Measurements from ENCODE around the gene C1orf74.
"Not testable (repeated sequence)": the region's sequence is repeated elsewhere in the genome, so short reads cannot be mapped to it uniquely, and the experiment has no call there.

The C1orf74 gene

GRCh38 chr1:209805875-209806760 is 21.8 kb upstream of the C1orf74 start, which contains the start of gene IRF6:
Gene IRF6, minus strand, starts transcription at chr1:209806142. Its CDS starts 4,729 bp downstream, at chr1:209801413.
- peak; percentile 55 for DNase-seq (ENCODE audit: low spot score)

GRCh38 chr1:209805341-209805781 is 21.0 kb upstream of the C1orf74 start:
- no peak for DNase-seq (ENCODE audit: low spot score)

GRCh38 chr1:209803568-209803967 is 19.2 kb upstream of the C1orf74 start:
- DNase-seq (ENCODE audit: low spot score) = no peak

GRCh38 chr1:209802780-209803152 is 18.4 kb upstream of the C1orf74 start:
- DNase-seq (ENCODE audit: low spot score) = no peak

- no peak for DNase-seq (ENCODE audit: low spot score)
Observed at GRCh38 chr1:209802117-209802779, 17.9 kb upstream of the C1orf74 start.

- no peak for DNase-seq (ENCODE audit: low spot score)
Observed at GRCh38 chr1:209800984-209801834, 16.9 kb upstream of the C1orf74 start.

- no peak for DNase-seq (ENCODE audit: low spot score)
Observed at GRCh38 chr1:209797978-209798639, 13.8 kb upstream of the C1orf74 start.

GRCh38 chr1:209793711-209794110 is 9.4 kb upstream of the C1orf74 start:
- DNase-seq (ENCODE audit: low spot score) = not testable (repeated sequence)

GRCh38 chr1:209791920-209792319 is 7.6 kb upstream of the C1orf74 start:
- no peak for DNase-seq (ENCODE audit: low spot score)

- DNase-seq (ENCODE audit: low spot score) = no peak
Observed at GRCh38 chr1:209790286-209791193, 6.2 kb upstream of the C1orf74 start.

- DNase-seq (ENCODE audit: low spot score) = no peak
Observed at GRCh38 chr1:209789245-209789644, 4.9 kb upstream of the C1orf74 start.

- peak; percentile 60 for DNase-seq (ENCODE audit: low spot score)
Observed at GRCh38 chr1:209787551-209787950, 3.2 kb upstream of the C1orf74 start.

- DNase-seq (ENCODE audit: low spot score) = no peak
Observed at GRCh38 chr1:209786146-209786545, 1.8 kb upstream of the C1orf74 start.

GRCh38 chr1:209785592-209785991 is 1.2 kb upstream of the C1orf74 start:
- no peak for DNase-seq (ENCODE audit: low spot score)

- no peak for DNase-seq (ENCODE audit: low spot score)
Observed at GRCh38 chr1:209783386-209783785, 973 bp downstream of the C1orf74 start.

- DNase-seq (ENCODE audit: low spot score) = no peak
Observed at GRCh38 chr1:209780268-209780667, 4.1 kb downstream of the C1orf74 start.

GRCh38 chr1:209778102-209778501 is 6.3 kb downstream of the C1orf74 start:
- DNase-seq (ENCODE audit: low spot score) = no peak

GRCh38 chr1:209777587-209777986 is 6.8 kb downstream of the C1orf74 start:
- DNase-seq (ENCODE audit: low spot score) = no peak

GRCh38 chr1:209775678-209776077 is 8.7 kb downstream of the C1orf74 start:
- DNase-seq (ENCODE audit: low spot score) = no peak

- no peak for DNase-seq (ENCODE audit: low spot score)
Observed at GRCh38 chr1:209774592-209774991, 9.8 kb downstream of the C1orf74 start.

GRCh38 chr1:209772126-209772525 is 12.2 kb downstream of the C1orf74 start:
- no peak for DNase-seq (ENCODE audit: low spot score)

Measured in Ammon's horn (tissue), 1 donor.